SK-MEL-5 (cell line): ENCODE results near the gene HNRNPF. TPM values are rescaled to one million over a fixed set of nuclear protein-coding genes. Genes with fewer than 3 reads are reported as not detected.

Experiments
- DNase-seq: peaks from one replicate; pipeline ENCODE4 v3.0.0-alpha.2; 2016; ENCODE audit warnings: low read depth, low spot score
- in situ Hi-C: cut with HindIII; loops from 2 replicates; pipeline ENCODE4 v1.10.0; 2016; ENCODE audit warnings: low sequenced_read_pairs, high pct_unique_total_duplicates, low pct_unique_long_range_greater_than_20kb
- total RNA-seq: library from RNA; depleted of rRNA; stranded (reverse); fragments of >200 nt; shearing (Covaris generic); gene quantifications from 2 replicates; pipeline ENCODE4 v1.2.3, GENCODE V29; 2014

Gene HNRNPF
- total RNA-seq, 1 experiment from 2014 or later: 297 TPM

DNA sequence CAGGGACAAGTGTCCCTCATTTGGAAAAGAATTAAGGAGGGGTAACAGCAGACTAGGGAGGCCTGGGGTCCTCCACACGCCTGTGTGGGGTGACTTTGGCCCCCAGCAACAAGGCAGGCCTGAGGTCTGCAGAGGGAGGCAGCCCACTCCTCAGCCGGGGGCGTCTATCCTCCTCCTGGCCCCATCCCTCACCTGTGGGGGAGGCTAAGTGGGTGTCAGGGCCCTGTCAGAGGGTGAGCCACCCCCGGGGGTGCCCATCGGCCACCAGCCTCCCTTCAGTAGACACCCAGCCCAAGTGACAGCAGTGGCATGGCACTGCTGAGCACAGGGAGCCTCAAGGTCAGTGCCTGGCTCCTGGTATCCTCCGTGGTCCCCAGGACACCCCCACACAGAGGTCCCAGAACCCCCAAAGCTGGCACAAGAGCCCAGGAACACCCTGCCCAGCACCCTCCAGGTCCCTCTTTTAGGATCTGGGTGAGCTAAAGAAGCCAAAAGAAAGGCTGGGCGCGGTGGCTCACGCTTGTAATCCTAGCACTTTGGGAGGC is 38.2 kb downstream of the HNRNPF start:
- DNase-seq: no peak
- in situ Hi-C loops: no loop called here

DNA sequence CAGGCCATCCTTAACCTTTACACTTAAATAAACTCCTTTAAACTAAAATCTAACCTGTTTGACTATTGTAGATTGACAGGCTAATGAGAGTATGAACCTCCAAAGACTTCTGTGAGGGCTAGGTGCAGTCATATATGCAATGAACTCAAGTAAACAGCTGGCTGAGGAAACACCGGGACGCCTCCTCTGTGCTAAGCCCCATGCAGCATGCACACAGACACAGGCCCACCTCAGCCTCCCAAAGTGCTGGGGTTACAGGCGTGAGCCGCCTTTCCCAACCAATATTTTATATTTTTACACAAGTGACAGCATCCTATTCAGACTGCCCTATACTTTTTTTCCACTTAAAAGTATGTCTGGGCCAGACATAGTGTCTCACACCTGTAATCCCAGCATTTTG is 39.1 kb downstream of the HNRNPF start:
- DNase-seq: no peak
- in situ Hi-C loops: no loop called here

DNA sequence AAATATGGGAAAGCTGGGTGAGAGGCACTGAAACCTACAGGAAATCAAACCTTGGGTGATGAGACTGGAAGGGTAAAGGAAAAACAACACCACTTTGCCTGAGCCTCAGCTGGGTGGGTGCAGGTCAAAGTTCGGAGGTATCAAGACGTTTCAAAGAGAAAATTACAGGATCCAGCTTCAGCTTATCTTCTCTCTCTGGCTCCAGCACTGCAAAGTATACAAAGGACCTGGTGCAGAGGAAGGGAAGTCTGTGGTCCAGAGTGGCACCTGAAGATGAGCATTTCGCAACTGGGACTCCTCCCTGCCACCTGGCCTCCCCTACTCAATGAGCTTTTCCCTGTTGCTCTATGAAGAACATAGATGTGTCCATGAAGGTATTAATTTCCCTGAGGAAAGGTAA is 44.0 kb downstream of the HNRNPF start:
- in situ Hi-C loops: no loop called here
- DNase-seq: no peak

DNA sequence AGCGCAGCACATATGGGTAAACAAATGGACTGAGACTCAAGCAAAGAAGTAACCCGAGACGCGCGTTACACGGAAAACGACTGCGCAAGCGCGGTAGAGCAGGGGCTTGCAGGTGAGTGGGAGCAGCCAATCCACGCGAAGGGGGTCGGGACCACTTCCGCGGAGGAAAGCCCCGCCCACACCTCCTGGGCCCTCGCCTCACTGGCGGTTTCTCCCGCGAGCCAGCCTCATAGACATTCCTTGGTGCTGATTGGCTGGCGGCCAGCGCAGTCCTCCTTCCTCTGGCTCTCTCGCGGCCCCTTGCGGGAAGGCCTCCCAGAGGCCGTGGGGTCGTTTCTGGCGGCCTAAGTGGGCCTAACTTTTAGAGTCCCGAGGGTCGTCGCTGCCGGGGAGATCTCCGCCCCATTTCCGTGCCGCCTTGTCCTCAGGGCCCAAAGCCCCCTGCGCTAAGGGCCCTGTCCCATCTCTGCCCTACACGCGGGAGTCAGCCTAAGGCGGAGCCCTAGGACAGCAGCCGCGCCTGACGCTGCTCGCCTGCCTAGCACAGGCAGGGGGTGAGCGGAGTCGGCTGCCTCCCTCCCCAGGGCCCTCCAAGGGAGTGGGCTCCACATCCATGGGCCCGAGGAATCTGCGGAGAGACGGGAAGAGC is 46.7 kb downstream of the HNRNPF start:
- peak; percentile 42 for DNase-seq
- in situ Hi-C loops: no loop called here

DNA sequence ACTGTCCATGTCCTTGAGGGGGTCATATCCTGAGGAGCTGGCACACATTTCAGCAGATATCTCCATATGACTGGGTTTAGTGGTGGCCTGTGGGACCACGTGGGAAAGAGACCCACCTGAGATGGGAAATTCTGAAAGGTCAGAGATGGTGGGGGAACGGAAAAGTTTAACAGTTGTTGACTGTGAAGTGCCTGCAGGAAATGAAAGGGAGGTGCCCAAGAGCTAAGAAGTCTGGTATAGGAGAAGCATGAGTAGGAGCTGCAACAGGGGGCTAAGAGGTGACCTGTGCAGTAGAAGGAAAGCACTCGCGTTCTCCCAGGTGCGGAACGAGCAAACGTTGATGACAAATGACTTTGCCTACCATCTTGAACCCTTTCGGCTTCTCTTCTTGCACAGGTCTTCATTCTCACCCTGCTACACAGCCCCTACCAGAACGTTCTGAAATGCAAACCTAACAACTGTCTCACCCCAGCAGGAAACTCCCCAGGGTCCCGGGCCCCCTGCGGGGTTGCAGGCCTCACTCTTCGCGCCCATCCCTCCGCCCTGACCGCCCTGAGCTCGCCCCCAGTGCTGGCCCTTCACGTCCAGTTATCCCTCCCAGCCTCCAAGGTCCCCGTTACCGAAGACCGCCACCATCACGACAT is 47.3 kb downstream of the HNRNPF start:
- in situ Hi-C loops: no loop called here
- DNase-seq: no peak

DNA sequence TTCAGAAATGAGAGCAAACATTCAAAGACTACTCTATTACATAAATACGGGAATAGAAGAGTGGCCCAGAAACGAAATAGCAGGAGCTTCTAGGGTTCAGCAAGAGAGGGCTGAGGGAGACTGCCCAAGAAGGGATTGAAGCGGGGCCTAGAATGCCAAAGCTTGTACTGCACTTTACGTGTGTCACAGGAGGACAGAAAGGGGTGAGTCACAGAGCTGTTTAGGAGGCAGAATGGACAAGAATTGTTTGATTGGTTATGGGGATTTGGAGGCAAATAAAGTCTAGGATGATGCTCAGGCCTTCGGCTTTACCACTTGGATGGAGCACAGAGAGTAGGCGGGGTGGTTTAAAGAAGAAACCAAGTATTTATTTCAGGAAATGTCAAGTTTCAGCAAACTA is 48.9 kb downstream of the HNRNPF start:
- in situ Hi-C loops: no loop called here
- DNase-seq: no peak

DNA sequence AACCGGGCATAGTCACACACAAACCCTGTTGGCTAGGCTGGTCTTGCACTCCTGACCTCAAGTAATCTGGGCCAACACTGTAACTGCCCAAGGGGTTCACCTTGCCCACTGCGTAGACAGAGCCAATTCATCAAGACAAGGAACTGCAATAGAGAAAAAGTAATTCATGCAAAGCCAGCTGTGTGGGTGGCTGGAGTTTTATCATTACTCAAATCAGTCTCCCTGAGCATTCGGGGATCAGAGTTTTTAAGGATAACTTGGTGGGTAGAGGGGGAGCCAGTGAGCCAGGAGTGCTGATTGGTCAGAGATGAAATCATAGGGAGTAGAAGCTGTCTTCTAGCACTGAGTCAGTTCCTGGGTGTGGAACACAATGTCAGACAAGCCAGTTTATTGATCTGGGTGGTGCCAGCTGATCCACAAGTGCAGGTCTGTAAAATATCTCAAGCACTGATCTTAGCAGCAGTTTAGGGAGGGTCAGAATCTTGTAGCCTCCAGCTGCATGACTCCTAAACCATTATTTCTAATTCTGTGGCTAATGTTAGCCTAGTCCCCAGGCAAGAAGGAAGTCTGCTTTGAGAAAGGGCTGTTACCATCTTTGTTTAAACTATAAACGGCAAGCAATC is 53.1 kb downstream of the HNRNPF start:
- in situ Hi-C loops: no loop called here
- peak; percentile 42 for DNase-seq

DNA sequence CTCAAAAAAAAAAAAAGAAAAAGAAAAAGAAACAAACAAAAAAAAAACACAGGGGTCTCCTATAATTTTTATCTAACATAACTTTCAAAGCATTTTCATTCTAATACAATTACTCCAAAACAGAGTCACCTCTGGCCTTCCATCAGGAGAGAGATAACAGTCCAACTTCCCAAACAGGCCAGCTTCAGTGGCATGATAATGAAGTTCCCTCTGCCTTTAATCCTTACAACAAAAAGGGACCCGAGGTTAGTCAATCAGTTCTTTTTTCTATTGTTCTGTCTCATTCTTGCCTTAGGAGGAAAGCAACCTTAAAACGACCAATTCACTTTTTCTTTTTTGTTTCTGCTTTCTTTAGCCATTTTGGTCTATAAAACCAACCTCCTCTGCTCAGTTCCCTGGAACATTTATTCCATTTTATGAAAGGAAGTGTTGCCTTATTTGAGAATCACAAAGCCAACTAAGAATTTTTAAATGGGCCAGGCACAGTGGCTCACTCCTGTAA is 54.1 kb downstream of the HNRNPF start:
- DNase-seq: no peak
- in situ Hi-C loops: no loop called here

DNA sequence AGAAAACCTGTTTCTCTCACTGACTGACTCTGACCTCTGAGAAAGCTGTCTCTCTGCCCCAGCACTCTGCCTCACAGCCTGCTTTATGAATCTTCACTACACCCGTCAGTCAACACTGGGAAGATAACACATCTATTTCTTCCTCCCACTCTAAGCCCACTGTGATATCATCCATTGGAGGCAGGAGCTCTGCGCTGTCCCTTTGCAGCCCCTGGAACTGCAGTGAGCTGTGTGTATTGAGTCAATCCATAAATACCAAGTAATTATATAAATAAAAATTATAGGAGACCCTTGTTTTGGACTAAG is 54.7 kb downstream of the HNRNPF start:
- in situ Hi-C loops: no loop called here
- DNase-seq: no peak

DNA sequence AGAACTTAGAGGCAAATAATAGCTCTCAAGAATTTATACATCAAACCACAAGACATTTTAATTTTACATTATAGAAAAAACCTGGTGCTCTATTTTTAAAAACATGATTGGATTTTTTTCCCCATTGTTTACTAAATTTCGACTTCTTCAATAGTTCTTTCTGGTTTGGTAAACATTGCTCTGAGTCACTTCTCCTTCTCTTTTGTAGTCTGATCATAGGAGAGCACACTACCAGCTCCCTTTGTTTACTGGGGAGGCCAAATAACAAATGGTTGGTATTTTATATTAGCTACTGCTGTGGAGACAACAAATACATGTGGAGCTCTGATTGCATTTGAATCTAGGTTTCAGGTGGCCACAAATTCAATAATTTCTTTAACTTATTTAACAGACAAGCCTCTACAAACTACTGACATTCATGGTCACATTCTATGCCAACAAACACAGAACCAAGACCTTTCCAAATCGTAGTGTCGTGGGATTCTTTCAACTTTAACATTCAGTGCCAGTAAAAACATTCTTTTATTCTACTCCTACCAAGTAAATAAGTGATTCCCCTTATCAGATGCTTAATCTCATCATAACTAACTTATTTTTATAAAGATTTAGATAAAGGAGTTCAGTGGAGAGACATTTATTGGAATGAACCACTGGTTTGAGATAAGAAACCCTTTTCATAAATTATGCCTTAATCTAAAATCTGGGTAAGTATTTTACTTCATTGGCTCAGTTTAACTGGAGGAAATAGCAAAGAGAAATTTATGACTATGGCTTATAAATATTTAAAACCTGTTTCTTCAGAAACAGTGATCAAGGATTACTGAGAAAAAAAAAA is 55.3 kb downstream of the HNRNPF start:
- no peak for DNase-seq
- in situ Hi-C loops: no loop called here

DNA sequence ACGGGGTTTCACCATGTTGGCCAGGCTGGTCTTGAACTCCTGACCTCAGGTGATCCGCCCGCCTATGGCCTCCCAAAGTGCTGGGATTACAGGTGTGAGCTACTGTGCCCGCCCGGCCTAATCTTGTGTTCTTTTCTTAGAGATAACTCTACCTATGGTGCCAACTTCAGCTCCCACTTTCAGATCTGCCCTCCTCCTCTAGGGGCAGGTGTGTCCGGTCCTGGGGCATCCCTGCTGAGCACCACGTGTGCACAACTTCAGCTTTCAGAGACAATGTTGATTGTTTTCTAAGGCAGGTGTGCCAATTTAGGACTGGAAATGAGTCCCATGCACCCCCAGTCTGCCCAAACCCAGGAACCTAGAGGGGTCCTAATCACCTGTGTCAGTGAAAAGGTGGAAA is 56.0 kb downstream of the HNRNPF start:
- in situ Hi-C loops: no loop called here
- no peak for DNase-seq

DNA sequence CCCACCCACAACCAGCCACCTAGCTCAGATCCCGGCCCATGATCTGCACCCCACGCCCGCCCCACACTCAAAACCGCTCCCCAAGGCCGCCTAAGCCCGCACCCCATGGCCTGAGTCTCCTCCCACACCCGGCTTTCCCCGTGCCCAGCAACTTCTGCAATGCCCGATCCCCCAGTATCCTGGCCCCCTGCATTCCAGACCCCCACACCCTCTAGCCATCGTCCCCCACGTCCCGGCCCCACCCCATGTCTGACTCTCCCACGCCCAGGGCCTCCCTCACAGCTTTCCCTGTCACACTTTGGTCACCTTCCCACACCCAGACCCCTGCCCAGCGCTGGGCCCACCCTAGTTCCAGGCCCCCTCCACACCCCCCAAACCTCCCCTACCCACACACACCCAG is 57.7 kb downstream of the HNRNPF start:
- in situ Hi-C loops: no loop called here
- DNase-seq: no peak

DNA sequence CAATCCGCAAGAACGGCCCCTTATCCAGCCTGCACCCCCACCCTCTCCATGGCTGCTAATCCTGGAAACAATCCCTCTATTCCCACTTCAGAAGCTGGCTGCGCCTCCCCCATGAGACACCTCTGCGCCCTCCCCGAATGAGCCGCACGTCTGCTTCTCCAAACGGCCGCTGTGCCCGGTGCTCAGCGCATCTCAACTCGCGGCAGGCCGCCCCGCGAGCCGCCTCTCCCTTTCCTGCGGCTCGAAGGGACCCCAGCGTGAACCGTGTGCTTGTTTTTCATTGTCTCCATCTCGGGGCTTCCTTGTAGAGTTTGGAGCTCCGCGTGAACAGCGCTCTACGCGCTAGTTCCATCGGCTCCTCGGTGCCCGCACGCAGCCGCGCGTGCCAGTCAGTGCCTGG is 58.3 kb downstream of the HNRNPF start:
- no peak for DNase-seq
- in situ Hi-C loops: no loop called here

DNA sequence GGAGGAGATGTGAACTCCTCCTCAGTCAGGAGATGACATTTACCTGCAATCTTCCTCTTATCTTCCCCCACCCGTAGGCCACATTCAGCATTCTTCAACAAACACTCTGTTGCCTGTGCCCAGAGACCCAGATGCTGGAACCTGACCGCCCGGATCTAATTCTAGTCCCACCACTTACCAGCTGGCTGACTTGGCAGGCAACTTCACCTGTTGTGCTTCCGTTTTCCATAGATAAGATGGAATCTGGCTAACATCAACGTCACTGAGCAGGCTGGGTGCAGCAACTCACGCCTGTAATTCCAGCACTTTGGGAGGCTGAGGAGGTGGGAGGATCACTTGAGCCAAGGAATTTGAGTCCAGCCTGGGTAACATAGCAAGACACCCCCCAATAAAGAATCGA is 58.8 kb downstream of the HNRNPF start:
- in situ Hi-C loops: no loop called here

DNA sequence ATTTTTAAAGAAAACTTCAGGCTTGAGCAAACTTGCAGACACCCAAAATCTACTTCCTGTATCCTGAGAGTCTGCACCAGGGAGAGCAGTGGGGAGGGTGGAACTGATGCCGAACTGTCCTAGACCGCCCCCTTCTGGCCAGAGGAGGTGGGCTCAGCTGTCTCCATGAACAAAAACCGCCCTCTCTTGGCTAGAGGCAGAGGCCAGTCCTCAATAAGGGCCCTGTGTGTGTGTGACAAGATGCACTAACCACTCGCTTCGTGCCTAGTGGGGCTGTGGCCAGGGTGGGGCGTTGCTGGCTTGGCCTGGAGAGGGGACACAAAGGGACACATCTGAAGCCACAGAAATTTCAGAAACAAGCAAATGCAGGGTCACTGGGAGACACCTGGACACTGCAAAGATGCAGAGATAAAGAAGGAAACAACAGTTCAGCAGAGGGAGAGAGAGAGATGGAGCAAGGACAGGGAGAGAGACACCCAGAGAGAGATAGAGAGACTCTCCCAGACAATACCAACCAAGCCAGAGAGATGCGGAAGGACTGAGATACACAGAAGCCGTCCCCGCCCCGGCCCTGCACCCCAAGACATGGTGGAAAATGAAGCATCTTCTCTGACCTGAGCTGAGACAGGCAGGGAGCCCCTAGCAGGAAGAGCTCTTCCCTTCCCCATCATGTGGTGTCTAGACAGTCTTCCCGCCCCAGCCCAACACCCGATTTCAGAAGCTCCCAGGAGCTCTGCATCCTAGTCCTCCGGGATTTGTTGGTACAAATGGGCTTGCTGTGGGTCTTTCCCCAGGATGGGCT is 60.3 kb downstream of the HNRNPF start:
- in situ Hi-C loops: no loop called here
- DNase-seq: peak; percentile 82

More for the DNA sequence above, 58.8 kb downstream of the HNRNPF start:
- no peak for DNase-seq

DNA sequence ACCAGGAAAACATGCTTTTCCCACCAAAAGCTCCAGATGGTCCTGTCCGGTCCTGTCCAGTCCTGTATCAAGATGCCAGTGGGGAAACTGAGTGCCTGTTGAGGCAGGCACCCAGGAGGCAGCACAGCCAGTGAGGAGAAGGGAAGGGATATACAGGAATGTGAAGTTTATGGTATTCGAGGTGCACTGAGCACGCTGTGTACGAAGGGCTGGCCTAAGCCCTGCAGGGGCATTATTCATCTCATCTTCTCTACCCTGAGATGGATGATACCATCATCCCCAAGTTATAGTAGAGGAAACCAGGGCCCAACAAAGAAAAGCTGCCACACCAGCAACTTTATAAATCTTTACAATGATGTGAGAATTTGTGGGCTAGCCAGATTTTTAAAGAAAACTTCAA is 61.0 kb downstream of the HNRNPF start:
- in situ Hi-C loops: no loop called here
- no peak for DNase-seq

DNA sequence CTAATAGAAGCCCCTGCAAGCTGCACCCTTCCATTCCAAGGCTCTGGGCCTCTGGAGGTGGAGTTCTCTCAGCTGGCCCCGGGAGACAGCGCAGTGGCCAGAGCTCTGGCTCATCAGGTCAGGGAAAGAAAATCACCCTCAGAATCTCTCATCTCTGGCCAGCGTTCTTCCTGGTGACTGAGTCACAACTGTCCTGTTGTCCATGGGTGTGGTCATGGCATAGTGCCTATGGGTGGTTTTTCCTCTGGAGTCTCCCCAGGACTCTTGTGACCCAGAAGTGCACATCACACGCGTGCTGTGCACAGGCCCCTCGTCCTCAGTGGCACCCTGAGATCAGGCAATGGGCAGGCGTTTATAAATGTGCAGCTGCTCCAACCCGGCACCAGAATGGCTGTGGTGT is 64.9 kb downstream of the HNRNPF start:
- DNase-seq: no peak
- in situ Hi-C loops: no loop called here
